ENCODE data around the gene ACRV1.

ACRV1 gene

GRCh38 chr11:125649465-125650166 lies 31.0 kb downstream of the ACRV1 start:
- peak in 1 of 6 experiments; percentile 2 for DNase-seq

GRCh38 chr11:125645871-125646270 lies 34.8 kb downstream of the ACRV1 start:
- DNase-seq, result no peak

- no peak for DNase-seq
Observed at GRCh38 chr11:125638315-125638714, 42.3 kb downstream of the ACRV1 start.

- no peak for DNase-seq
Observed at GRCh38 chr11:125637840-125638239, 42.8 kb downstream of the ACRV1 start.

GRCh38 chr11:125627236-125627910 lies 53.3 kb downstream of the ACRV1 start:
- no peak for DNase-seq

GRCh38 chr11:125626288-125626950 lies 54.2 kb downstream of the ACRV1 start:
- DNase-seq, result peak in 3 of 6 experiments; percentile 13 to 42 (median 34)

DNA sequence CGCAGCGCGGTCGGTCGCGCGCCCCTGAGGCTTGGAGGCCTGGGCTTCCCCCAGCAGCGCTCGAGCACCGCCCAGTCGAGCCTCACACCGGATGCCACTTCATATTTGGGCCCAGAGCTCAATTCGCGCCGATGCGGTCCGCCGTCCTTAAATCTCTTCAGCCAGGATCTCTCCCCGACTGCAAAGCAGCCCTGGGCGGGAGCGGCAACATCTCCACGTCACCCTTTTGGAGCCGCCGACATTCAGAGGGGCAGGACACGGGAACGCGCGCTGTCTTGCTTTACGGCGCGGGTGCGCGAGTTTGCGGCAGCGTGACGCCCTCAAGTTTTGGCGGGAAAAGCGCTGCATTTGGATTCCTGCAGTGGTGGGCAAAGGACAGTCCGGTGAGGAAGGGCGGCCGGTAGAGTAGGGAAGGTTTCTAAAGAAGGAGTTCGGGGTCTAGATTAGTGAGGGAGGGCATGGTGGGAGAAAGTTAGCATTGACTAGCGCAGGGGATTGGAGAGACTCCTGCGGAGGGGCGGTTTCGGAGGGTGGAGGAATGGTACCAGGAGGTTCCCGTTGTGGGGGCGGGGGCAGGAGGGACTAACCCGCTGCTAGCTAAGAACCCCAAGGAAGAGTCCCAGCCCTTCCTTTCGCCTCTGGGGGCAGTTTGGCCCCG lies 54.9 kb downstream of the ACRV1 start:
- peak; percentile 66 to 88 (median 84) for DNase-seq

GRCh38 chr11:125625225-125625629 lies 55.4 kb downstream of the ACRV1 start:
- DNase-seq, result no peak

GRCh38 chr11:125624756-125625213 lies 55.9 kb downstream of the ACRV1 start, which contains the start of gene CHEK1:
Gene CHEK1 (plus strand): TSS chr11:125625163. CDS start chr11:125626769, 1,606 bp downstream.
- no peak for DNase-seq

- DNase-seq, result no peak
Observed at GRCh38 chr11:125623064-125623463, 57.6 kb downstream of the ACRV1 start.

GRCh38 chr11:125621995-125622394 lies 58.7 kb downstream of the ACRV1 start:
- DNase-seq, result no peak
